K562 (cell line): ENCODE results near the gene ILF3.

Experiments
- BCL6 ChIP-seq: fragments of 250-450 bp; sonication (Bioruptor Pico); IDR thresholded peaks from 2 replicates; pipeline ENCODE4 v1.4.0; 2020
- CBX2 ChIP-seq: fragments of 200-600 bp; sonication (generic); IDR thresholded peaks from one replicate; pipeline ENCODE4 v1.6.1; 2012; ENCODE audit warnings: mild to moderate bottlenecking, low read length, inconsistent platforms; ENCODE audit not compliant: insufficient read depth, poor library complexity, severe bottlenecking
- CTCF ChIP-seq, 3 experiments: IDR thresholded peaks in 2 of 3; conservative IDR thresholded peaks in 1 of 3; 2 replicates each; pipeline ENCODE4 v1.5.1; 2011 to 2012; ENCODE audit warnings: low read length in 3 of 3, mild to moderate bottlenecking in 3 of 3, control low read depth in 2 of 3, improper control_type of control experiment in 1 of 3, inconsistent platforms in 1 of 3, low read depth in 1 of 3, mixed read lengths in 1 of 3, moderate library complexity in 1 of 3; ENCODE audit not compliant: insufficient read depth in 2 of 3
- ESRRA ChIP-seq: fragments of 450-650 bp; IDR thresholded peaks from 2 replicates; pipeline ENCODE4 v1.6.1; 2014; ENCODE audit warnings: low read depth, mild to moderate bottlenecking, moderate library complexity, borderline replicate concordance
- KHSRP ChIP-seq: fragments of 450-650 bp; IDR thresholded peaks from 2 replicates; pipeline ENCODE4 v1.6.1; 2017
- REST ChIP-seq, 2 experiments: fragments of 450-650 bp; formaldehyde crosslinking in 1 of 2; IDR thresholded peaks; 2 replicates each; pipeline versions ENCODE4 v1.4.0 to v1.6.1; 2014 to 2020; ENCODE audit warnings: mild to moderate bottlenecking in 2 of 2, borderline replicate concordance in 1 of 2, low read depth in 1 of 2
- SAFB2 ChIP-seq: fragments of 200-400 bp; formaldehyde crosslinking; IDR thresholded peaks from 2 replicates; pipeline ENCODE4 v1.6.1; 2018; ENCODE audit warnings: borderline replicate concordance, low read length, low read depth, moderate library complexity; ENCODE audit not compliant: severe bottlenecking
- UBTF ChIP-seq, 2 experiments: IDR thresholded peaks; 2 replicates each; pipeline ENCODE4 v1.6.1; 2012; ENCODE audit warnings: improper control_type of control experiment in 2 of 2, low read depth in 2 of 2, low read length in 2 of 2, borderline replicate concordance in 1 of 2
- ZNF449 ChIP-seq: fragments of 250-450 bp; sonication (Bioruptor Pico); IDR thresholded peaks from 2 replicates; pipeline ENCODE4 v1.8.0; 2022; ENCODE audit warnings: moderate library complexity, mild to moderate bottlenecking, inconsistent platforms
- ZNF76 ChIP-seq: fragments of 250-450 bp; sonication (Bioruptor Pico); IDR thresholded peaks from 2 replicates; pipeline ENCODE4 v1.4.0; 2020; ENCODE audit warnings: mild to moderate bottlenecking, moderate library complexity, borderline replicate concordance

GRCh38 chr19:10679743-10680142, 25.6 kb downstream of the ILF3 start:
- TF ChIP-seq SAFB2 (no peak), ESRRA (no peak), ZNF76 (no peak), CBX2 (no peak), ZNF449 (no peak), CTCF (IDR thresholded peaks at IDR 0.05 in 2 of 3, conservative IDR thresholded peaks at IDR 0.05 in 1 of 3; ENCODE audit: insufficient read depth in 2 of 3, low read depth in 1 of 3, low read length in 3 of 3) (no peak), REST (IDR thresholded peaks at IDR 0.05; ENCODE audit: borderline replicate concordance) (no peak), REST (CRISPR knock-in tag; IDR thresholded peaks at IDR 0.05; ENCODE audit: low read depth) (no peak), BCL6 (no peak), UBTF (IDR thresholded peaks at IDR 0.05; ENCODE audit: borderline replicate concordance in 1 of 2, low read depth in 2 of 2, low read length in 2 of 2) (no peak), KHSRP (no peak)
